CD14-positive monocyte (primary cell): ENCODE results near the gene AADAC. TPM values are rescaled to one million over a fixed set of nuclear protein-coding genes. Genes with fewer than 3 reads are reported as not detected.

Experiments used
- DNase-seq, 3 donors: peaks; one replicate each; pipeline ENCODE4 v3.0.0-alpha.2; 2011 to 2022
- H2AFZ ChIP-seq: 2 replicates; pipeline ENCODE4 v1.6.0; 2012; ENCODE audit warnings: mild to moderate bottlenecking, low read depth, low read length, inconsistent platforms; ENCODE audit not compliant: insufficient read depth, poor library complexity, severe bottlenecking
- H3K27ac ChIP-seq, 2 donors: 1 replicate in 1 of 2; 2 replicates in 1 of 2; pipeline ENCODE4 v1.5.1; 2012 to 2013; ENCODE audit warnings: low read length in 2 of 2, control low read depth in 1 of 2, inconsistent platforms in 1 of 2, low read depth in 1 of 2, mild to moderate bottlenecking in 1 of 2
- H3K27me3 ChIP-seq, 2 donors: one replicate each; pipeline versions ENCODE4 v1.6.0 to v1.6.1; 2011 to 2013; ENCODE audit warnings: low read length in 2 of 2; ENCODE audit not compliant: control insufficient read depth in 2 of 2, insufficient read depth in 2 of 2
- H3K36me3 ChIP-seq, 2 donors: replicated peaks in 1 of 2; 1 replicate in 1 of 2; 2 replicates in 1 of 2; pipeline versions ENCODE4 v1.5.1 to v1.6.1; 2012 to 2013; ENCODE audit warnings: low read length in 2 of 2, control low read depth in 1 of 2, inconsistent platforms in 1 of 2, mild to moderate bottlenecking in 1 of 2; ENCODE audit not compliant: insufficient read depth in 2 of 2, control insufficient read depth in 1 of 2
- H3K4me1 ChIP-seq, 2 donors: 1 replicate in 1 of 2; 2 replicates in 1 of 2; pipeline versions ENCODE4 v1.5.1 to v1.6.1; 2012 to 2013; ENCODE audit warnings: low read length in 2 of 2, control low read depth in 1 of 2, inconsistent platforms in 1 of 2, mild to moderate bottlenecking in 1 of 2, moderate library complexity in 1 of 2; ENCODE audit not compliant: insufficient read depth in 2 of 2, control insufficient read depth in 1 of 2
- H3K4me2 ChIP-seq: replicated peaks from 2 replicates; pipeline ENCODE3; 2012; ENCODE audit warnings: low read length, moderate library complexity, mild to moderate bottlenecking; ENCODE audit not compliant: poor library complexity, severe bottlenecking; ENCODE audit errors: extremely low read depth
- H3K4me3 ChIP-seq, 3 experiments: fragments of 200-600 bp in 1 of 3; sonication (generic) in 1 of 3; replicated peaks in 1 of 3; 1 replicate in 2 of 3; 2 replicates in 1 of 3; pipeline ENCODE4 v1.5.1; 2011 to 2013; ENCODE audit warnings: low read length in 3 of 3, mild to moderate bottlenecking in 3 of 3, control low read depth in 2 of 3, low read depth in 2 of 3, inconsistent platforms in 1 of 3, moderate library complexity in 1 of 3
- H3K79me2 ChIP-seq: 2 replicates; pipeline ENCODE4 v1.6.0; 2012; ENCODE audit warnings: mild to moderate bottlenecking, control low read depth, inconsistent platforms, low read length, moderate library complexity; ENCODE audit not compliant: insufficient read depth
- H3K9ac ChIP-seq: 2 replicates; pipeline ENCODE4 v1.6.0; 2017; ENCODE audit warnings: low read length, mild to moderate bottlenecking; ENCODE audit not compliant: insufficient read depth, poor library complexity, severe bottlenecking
- H3K9me3 ChIP-seq, 2 donors: replicated peaks in 1 of 2; 1 replicate in 1 of 2; 2 replicates in 1 of 2; pipeline versions ENCODE4 v1.5.1 to v1.6.1; 2012 to 2013; ENCODE audit warnings: low read length in 2 of 2, control low read depth in 1 of 2; ENCODE audit not compliant: control insufficient read depth in 1 of 2, insufficient read depth in 1 of 2
- H4K20me1 ChIP-seq: 2 replicates; pipeline ENCODE4 v1.6.0; 2012; ENCODE audit warnings: mild to moderate bottlenecking, low read length, control low read depth, moderate library complexity; ENCODE audit not compliant: insufficient read depth
- H3K27ac Mint-ChIP-seq, 7 donors: one replicate each; pipeline ENCODE4 v1.8.0; 2020; ENCODE audit warnings: mild to moderate bottlenecking in 7 of 7, mixed read lengths in 7 of 7, moderate library complexity in 6 of 7, inconsistent platforms in 2 of 7
- H3K27me3 Mint-ChIP-seq, 3 donors: one replicate each; pipeline ENCODE4 v1.8.0; 2021 to 2022; ENCODE audit warnings: low read depth in 3 of 3, mild to moderate bottlenecking in 3 of 3, mixed read lengths in 3 of 3, moderate library complexity in 3 of 3, inconsistent platforms in 1 of 3
- H3K36me3 Mint-ChIP-seq, 2 donors: one replicate each; pipeline ENCODE4 v1.8.0; 2020; ENCODE audit warnings: mixed read lengths in 2 of 2, inconsistent platforms in 1 of 2, mild to moderate bottlenecking in 1 of 2
- H3K4me1 Mint-ChIP-seq: one replicate; pipeline ENCODE4 v1.8.0; 2020; ENCODE audit warnings: mild to moderate bottlenecking, mixed read lengths
- H3K4me3 Mint-ChIP-seq, 2 donors: one replicate each; pipeline ENCODE4 v1.8.0; 2020; ENCODE audit warnings: mild to moderate bottlenecking in 2 of 2, mixed read lengths in 2 of 2, moderate library complexity in 1 of 2
- H3K9me3 Mint-ChIP-seq, 7 donors: one replicate each; pipeline ENCODE4 v1.8.0; 2020 to 2022; ENCODE audit warnings: mixed read lengths in 7 of 7, mild to moderate bottlenecking in 6 of 7, moderate library complexity in 6 of 7, inconsistent platforms in 2 of 7
- CTCF ChIP-seq: fragments of 200-600 bp; IDR thresholded peaks from one replicate; pipeline ENCODE4 v1.8.0; 2022; ENCODE audit warnings: antibody characterized with exemption, mild to moderate bottlenecking
- WGBS: methylation state at CpG from one replicate; pipeline ENCODE4 v1.1.5; 2013; ENCODE audit warnings: missing lambda C conversion rate; ENCODE audit not compliant: insufficient coverage; 5-methylcytosine and 5-hydroxymethylcytosine counted together
- intact Hi-C, 2 donors: fragments of 100-400 bp; cut with micrococcal nuclease; formaldehyde crosslinking; loops; one replicate each; pipeline versions ENCODE4 v1.15.0 to v1.15.1; 2023
- polyA plus RNA-seq, 3 donors: library from polyadenylated mRNA; depleted of rRNA in 1 of 3; unstranded in 2 of 3; stranded (reverse) in 1 of 3; fragments of 300-500 nt in 2 of 3; fragments of >200 nt in 1 of 3; fragmentation: Illumina TruSeq in 2 of 3; gene quantifications; 1 replicate in 2 of 3; 2 replicates in 1 of 3; pipeline ENCODE4 v1.2.3, GENCODE V29; 2012 to 2021

AADAC gene
- polyA plus RNA-seq, 3 donors: not detected

- TF ChIP-seq CTCF: no peak
- no peak overlapping the region for H3K4me2 ChIP-seq
Observed at GRCh38 chr3:151818361-151818760, 4.4 kb downstream of the AADAC start.

GRCh38 chr3:151819910-151820309 lies 6.0 kb downstream of the AADAC start:
- H3K4me3 ChIP-seq: no peak overlapping the region
- H4K20me1 ChIP-seq: no peaks in the 10 kb centered on the region
- no peaks in the 10 kb centered on the region for H3K36me3 ChIP-seq
- Mint-ChIP-seq H3K36me3 (no peaks in the 10 kb centered on the region), H3K4me1 (no peaks in the 10 kb centered on the region), H3K27me3 (peaks cover 0 to 4% (median 0%) of the 10 kb centered on the region in 3 donors), H3K27ac (no peak overlapping the region), H3K9me3 (peaks cover 0 to 2% (median 0%) of the 10 kb centered on the region in 7 donors), H3K4me3 (no peak overlapping the region)
- no peaks in the 10 kb centered on the region for H3K4me1 ChIP-seq
- H3K27me3 ChIP-seq: no peaks in the 10 kb centered on the region
- intact Hi-C loops: no loop called here
- no peak for DNase-seq
- 100% methylated on average over 1 of the region's 4 CpGs for WGBS
- no peak overlapping the region for H3K4me2 ChIP-seq
- H3K9ac ChIP-seq: no peak overlapping the region
- H3K27ac ChIP-seq: no peak overlapping the region
- TF ChIP-seq CTCF: no peak
- H2AFZ ChIP-seq: no peak overlapping the region
- no peaks in the 10 kb centered on the region for H3K79me2 ChIP-seq
- no peaks in the 10 kb centered on the region for H3K9me3 ChIP-seq

More at GRCh38 chr3:151818361-151818760, 4.4 kb downstream of the AADAC start:
- no peak overlapping the region for H3K4me3 ChIP-seq
- no peaks in the 10 kb centered on the region for H3K27me3 ChIP-seq
- no peaks in the 10 kb centered on the region for H4K20me1 ChIP-seq
- Mint-ChIP-seq H3K4me1 (no peaks in the 10 kb centered on the region), H3K9me3 (peaks cover 0 to 2% (median 0%) of the 10 kb centered on the region in 7 donors), H3K27ac (no peak overlapping the region), H3K4me3 (no peak overlapping the region), H3K36me3 (no peaks in the 10 kb centered on the region), H3K27me3 (peaks cover 0 to 4% (median 0%) of the 10 kb centered on the region in 3 donors)
- H3K36me3 ChIP-seq: no peaks in the 10 kb centered on the region
- 92% methylated on average over 2 of the region's 4 CpGs for WGBS
- DNase-seq: no peak
- no peaks in the 10 kb centered on the region for H3K4me1 ChIP-seq
- H3K79me2 ChIP-seq: no peaks in the 10 kb centered on the region
- H2AFZ ChIP-seq: no peak overlapping the region
- H3K9ac ChIP-seq: no peak overlapping the region
- H3K9me3 ChIP-seq: no peaks in the 10 kb centered on the region
- intact Hi-C loops: no loop called here
- no peak overlapping the region for H3K27ac ChIP-seq
